Measurements from ENCODE around the gene PIK3CB.
"Not testable (repeated sequence)": the region's sequence is repeated elsewhere in the genome, so short reads cannot be mapped to it uniquely, and the experiment has no call there.

Gene PIK3CB
- 14.7 to 38.4 (median 19.4) reads per million in 4 experiments for total RNA-seq

- peak; percentile 73 for DNase-seq
Measured at GRCh38 chr3:138834596-138835396, at the start of gene PIK3CB. TSS of gene PIK3CB (minus strand) at chr3:138834928. CDS start at chr3:138759343, 75,585 bp downstream.

- DNase-seq, result no peak
Measured at GRCh38 chr3:138881233-138881632, 46.5 kb upstream of the PIK3CB start.

GRCh38 chr3:138879541-138880380 lies 45.0 kb upstream of the PIK3CB start:
- DNase-seq, result no peak

- no peak for DNase-seq
Measured at GRCh38 chr3:138877226-138877625, 42.5 kb upstream of the PIK3CB start.

GRCh38 chr3:138875754-138876664 lies 41.3 kb upstream of the PIK3CB start:
- DNase-seq, result no peak

- no peak for DNase-seq
Measured at GRCh38 chr3:138875096-138875753, 40.5 kb upstream of the PIK3CB start.

- DNase-seq, result no peak
Measured at GRCh38 chr3:138873471-138874278, 38.9 kb upstream of the PIK3CB start.

- no peak for DNase-seq
Measured at GRCh38 chr3:138872632-138873031, 37.9 kb upstream of the PIK3CB start.

GRCh38 chr3:138867996-138868395 lies 33.3 kb upstream of the PIK3CB start:
- no peak for DNase-seq

GRCh38 chr3:138863776-138864113 lies 29.0 kb upstream of the PIK3CB start:
- no peak for DNase-seq

GRCh38 chr3:138862924-138863775 lies 28.4 kb upstream of the PIK3CB start:
- DNase-seq, result no peak

GRCh38 chr3:138862531-138862923 lies 27.8 kb upstream of the PIK3CB start:
- DNase-seq, result no peak

GRCh38 chr3:138861798-138862197 lies 27.1 kb upstream of the PIK3CB start:
- no peak for DNase-seq

- DNase-seq, result no peak
Measured at GRCh38 chr3:138856799-138857198, 22.1 kb upstream of the PIK3CB start.

- no peak for DNase-seq
Measured at GRCh38 chr3:138854940-138855339, 20.2 kb upstream of the PIK3CB start.

GRCh38 chr3:138854204-138854603 lies 19.5 kb upstream of the PIK3CB start:
- no peak for DNase-seq

- no peak for DNase-seq
Measured at GRCh38 chr3:138850151-138850550, 15.4 kb upstream of the PIK3CB start.

- DNase-seq, result no peak
Measured at GRCh38 chr3:138849222-138849940, 14.7 kb upstream of the PIK3CB start.

- DNase-seq, result no peak
Measured at GRCh38 chr3:138848696-138849095, 14.0 kb upstream of the PIK3CB start.

- not testable (repeated sequence) for DNase-seq
Measured at GRCh38 chr3:138846824-138847223, 12.1 kb upstream of the PIK3CB start.
